Cerebellar nuclear complex (tissue), 1 donor: ENCODE results near the gene TBC1D10B.
"Not testable (repeated sequence)": the region's sequence is repeated elsewhere in the genome, so short reads cannot be mapped to it uniquely, and the experiment has no call there.

ENCODE experiments used
- DNase-seq, 2 experiments: peaks; one replicate each; lab custom pipeline; 2025; lab: John Stamatoyannopoulos, UW

Gene TBC1D10B

GRCh38 chr16:30335028-30335597 is 35.2 kb downstream of the TBC1D10B start:
- DNase-seq, result peak in 1 of 2 experiments; percentile 32

GRCh38 chr16:30334473-30334989 is 35.8 kb downstream of the TBC1D10B start:
- DNase-seq, result not testable (repeated sequence)

- not testable (repeated sequence) for DNase-seq
Measured at GRCh38 chr16:30324220-30324619, 46.1 kb downstream of the TBC1D10B start.

- DNase-seq, result not testable (repeated sequence)
Measured at GRCh38 chr16:30318647-30319046, 51.6 kb downstream of the TBC1D10B start.

- DNase-seq, result not testable (repeated sequence)
Measured at GRCh38 chr16:30310937-30311336, 59.4 kb downstream of the TBC1D10B start.

GRCh38 chr16:30309255-30309654 is 61.0 kb downstream of the TBC1D10B start:
- not testable (repeated sequence) for DNase-seq
